Stimulated activated CD4-positive, alpha-beta T cell treated with anti-CD3 and anti-CD28 coated beads, Interleukin-4, amount 100 ng/mL, for 24 hours (primary cell): Measurements from ENCODE around the gene AIRE.

Experiments used
- DNase-seq: peaks from one replicate; pipeline ENCODE4 v3.0.0-alpha.2; 2020

Gene AIRE

GRCh38 chr21:44325386-44326271, 40.0 kb downstream of the AIRE start:
- no peak for DNase-seq

GRCh38 chr21:44326272-44326647, 40.6 kb downstream of the AIRE start:
- no peak for DNase-seq

GRCh38 chr21:44326716-44327602, 41.3 kb downstream of the AIRE start:
- no peak for DNase-seq

GRCh38 chr21:44327603-44327974, 41.9 kb downstream of the AIRE start:
- no peak for DNase-seq

- no peak for DNase-seq
Measured at GRCh38 chr21:44328242-44328895, 42.7 kb downstream of the AIRE start.

- DNase-seq: no peak
Measured at GRCh38 chr21:44329086-44329889, 43.6 kb downstream of the AIRE start.

GRCh38 chr21:44329971-44330681, 44.5 kb downstream of the AIRE start:
- DNase-seq: no peak

- no peak for DNase-seq
Measured at GRCh38 chr21:44330698-44331097, 45.0 kb downstream of the AIRE start.

- no peak for DNase-seq
Measured at GRCh38 chr21:44331209-44331608, 45.5 kb downstream of the AIRE start.

GRCh38 chr21:44331650-44332307, 46.1 kb downstream of the AIRE start:
- DNase-seq: no peak

- no peak for DNase-seq
Measured at GRCh38 chr21:44332383-44332782, 46.7 kb downstream of the AIRE start.

- no peak for DNase-seq
Measured at GRCh38 chr21:44332965-44333364, 47.3 kb downstream of the AIRE start.

- no peak for DNase-seq
Measured at GRCh38 chr21:44333509-44334328, 48.0 kb downstream of the AIRE start.

GRCh38 chr21:44334329-44335030, 48.8 kb downstream of the AIRE start:
- DNase-seq: no peak

- no peak for DNase-seq
Measured at GRCh38 chr21:44335266-44336059, 49.8 kb downstream of the AIRE start.

- DNase-seq: no peak
Measured at GRCh38 chr21:44337449-44337848, 51.8 kb downstream of the AIRE start.

GRCh38 chr21:44337941-44338895, 52.5 kb downstream of the AIRE start:
- peak; percentile 42 for DNase-seq
